Parathyroid adenoma (tissue), 2 donors: ENCODE measurements around the gene TGM3.

Experiments used
- H2AFZ ChIP-seq: fragments of 300-600 bp; sonication (generic); one replicate; pipeline ENCODE4 v1.7.0; 2017; ENCODE audit warnings: antibody characterized with exemption, mild to moderate bottlenecking
- H3K27ac ChIP-seq: fragments of 300-600 bp; sonication (generic); one replicate; pipeline ENCODE4 v1.7.0; 2017
- H3K27me3 ChIP-seq: fragments of 300-600 bp; sonication (generic); one replicate; pipeline ENCODE4 v1.7.0; 2017; ENCODE audit warnings: low read length; ENCODE audit not compliant: control insufficient read depth, insufficient read depth
- H3K36me3 ChIP-seq: fragments of 300-600 bp; sonication (generic); one replicate; pipeline ENCODE4 v1.7.0; 2017; ENCODE audit warnings: low read length; ENCODE audit not compliant: control insufficient read depth, insufficient read depth
- H3K4me1 ChIP-seq: fragments of 300-600 bp; sonication (generic); one replicate; pipeline ENCODE4 v1.7.0; 2017; ENCODE audit warnings: control low read depth
- H3K4me2 ChIP-seq: fragments of 300-600 bp; sonication (generic); one replicate; pipeline ENCODE4 v1.7.0; 2017; ENCODE audit warnings: low read length
- H3K4me3 ChIP-seq: fragments of 300-600 bp; sonication (generic); one replicate; pipeline ENCODE4 v1.7.0; 2017; ENCODE audit warnings: low read depth, low read length
- H3K79me2 ChIP-seq: fragments of 300-600 bp; sonication (generic); one replicate; pipeline ENCODE4 v1.7.0; 2017; ENCODE audit warnings: control low read depth
- H3K9ac ChIP-seq: fragments of 300-600 bp; sonication (generic); one replicate; pipeline ENCODE4 v1.7.0; 2017; ENCODE audit warnings: mild to moderate bottlenecking
- H3K9me3 ChIP-seq: fragments of 300-600 bp; sonication (generic); one replicate; pipeline ENCODE4 v1.7.0; 2017; ENCODE audit warnings: low read length; ENCODE audit not compliant: control insufficient read depth
- CTCF ChIP-seq: fragments of 300-600 bp; sonication (generic); IDR thresholded peaks from one replicate; pipeline ENCODE4 v1.7.0; 2017; ENCODE audit warnings: antibody characterized with exemption, mild to moderate bottlenecking
- donor health status: primary hyperparathyroidism.

The TGM3 gene, protein sequence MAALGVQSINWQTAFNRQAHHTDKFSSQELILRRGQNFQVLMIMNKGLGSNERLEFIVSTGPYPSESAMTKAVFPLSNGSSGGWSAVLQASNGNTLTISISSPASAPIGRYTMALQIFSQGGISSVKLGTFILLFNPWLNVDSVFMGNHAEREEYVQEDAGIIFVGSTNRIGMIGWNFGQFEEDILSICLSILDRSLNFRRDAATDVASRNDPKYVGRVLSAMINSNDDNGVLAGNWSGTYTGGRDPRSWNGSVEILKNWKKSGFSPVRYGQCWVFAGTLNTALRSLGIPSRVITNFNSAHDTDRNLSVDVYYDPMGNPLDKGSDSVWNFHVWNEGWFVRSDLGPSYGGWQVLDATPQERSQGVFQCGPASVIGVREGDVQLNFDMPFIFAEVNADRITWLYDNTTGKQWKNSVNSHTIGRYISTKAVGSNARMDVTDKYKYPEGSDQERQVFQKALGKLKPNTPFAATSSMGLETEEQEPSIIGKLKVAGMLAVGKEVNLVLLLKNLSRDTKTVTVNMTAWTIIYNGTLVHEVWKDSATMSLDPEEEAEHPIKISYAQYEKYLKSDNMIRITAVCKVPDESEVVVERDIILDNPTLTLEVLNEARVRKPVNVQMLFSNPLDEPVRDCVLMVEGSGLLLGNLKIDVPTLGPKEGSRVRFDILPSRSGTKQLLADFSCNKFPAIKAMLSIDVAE

DNA sequence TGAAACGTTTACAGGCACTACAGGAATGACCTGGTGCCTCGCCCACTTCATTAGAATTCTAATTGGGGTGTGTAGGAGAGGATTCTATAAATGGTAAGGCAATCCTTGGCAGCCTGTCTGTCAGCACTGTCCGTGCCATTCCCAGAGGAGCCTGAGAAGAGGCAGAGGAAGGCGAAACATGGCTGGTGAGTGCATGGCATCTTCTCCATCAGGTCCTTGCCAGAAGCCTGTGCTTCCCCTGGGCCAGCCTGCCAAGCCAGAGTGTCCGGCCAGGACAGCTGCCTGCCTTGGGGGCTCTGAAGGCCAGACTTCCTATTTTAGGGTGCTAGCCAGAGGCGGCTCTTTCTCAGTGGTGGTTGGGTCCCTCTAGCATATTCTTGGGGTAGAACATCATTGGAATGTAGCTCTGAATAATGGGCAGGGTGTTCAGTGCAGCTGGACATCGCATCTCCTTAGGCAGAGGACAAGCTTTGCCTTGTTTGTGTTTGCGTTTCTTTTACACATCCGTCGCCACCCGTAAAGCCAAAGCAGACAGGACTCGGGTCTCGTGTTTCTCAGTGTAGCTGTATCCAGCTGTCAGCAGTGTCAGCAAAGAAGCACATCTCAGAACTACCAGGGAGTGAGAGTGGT lies at the start of gene TGM3:
TGM3 (plus strand) TSS at position 116 of the 630 bp plus-strand sequence; CDS start at position 179, 63 bp downstream.
- Histone ChIP-seq H2AFZ (no peak within 1 kb of the TSS), H3K27me3 (no peaks in the 10 kb centered on the region), H3K36me3 (no peaks in the 10 kb centered on the region), H3K9me3 (no peaks in the 10 kb centered on the region), H3K4me2 (no peak within 1 kb of the TSS), H3K4me1 (no peaks in the 10 kb centered on the region), H3K27ac (no peak within 1 kb of the TSS), H3K79me2 (no peaks in the 10 kb centered on the region), H3K9ac (no peak within 1 kb of the TSS), H3K4me3 (no peak within 1 kb of the TSS)
- no peak for TF ChIP-seq CTCF

DNA sequence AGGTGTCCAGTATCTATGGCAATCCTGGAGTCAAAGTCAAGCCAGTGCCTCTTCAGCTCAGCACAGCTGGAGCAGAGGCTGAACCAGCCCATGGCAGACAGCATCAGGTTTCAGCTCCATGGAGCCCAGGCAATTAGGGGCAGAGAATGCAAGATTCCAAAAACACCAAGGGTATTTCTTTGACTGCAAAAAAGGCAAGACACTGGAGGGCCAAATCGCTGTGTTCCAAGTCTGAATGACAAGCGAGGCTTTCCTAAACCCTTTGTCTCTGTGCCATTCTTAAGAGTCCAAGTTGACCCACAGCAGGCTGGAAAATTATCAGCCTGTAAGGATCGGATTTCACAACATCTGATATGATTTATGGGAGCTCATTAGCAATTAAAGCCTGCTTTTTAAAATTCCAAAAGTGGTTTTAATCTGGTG lies 49.7 kb upstream of the TGM3 start:
- no peak overlapping the region for H3K4me3 ChIP-seq
- no peaks in the 10 kb centered on the region for H3K4me1 ChIP-seq
- H3K36me3 ChIP-seq: no peaks in the 10 kb centered on the region
- no peaks in the 10 kb centered on the region for H3K27me3 ChIP-seq
- H3K27ac ChIP-seq: no peak overlapping the region
- no peak overlapping the region for H3K9ac ChIP-seq
- TF ChIP-seq CTCF: no peak
- H3K9me3 ChIP-seq: no peaks in the 10 kb centered on the region
- H3K79me2 ChIP-seq: no peaks in the 10 kb centered on the region
- no peak overlapping the region for H2AFZ ChIP-seq
- no peak overlapping the region for H3K4me2 ChIP-seq

DNA sequence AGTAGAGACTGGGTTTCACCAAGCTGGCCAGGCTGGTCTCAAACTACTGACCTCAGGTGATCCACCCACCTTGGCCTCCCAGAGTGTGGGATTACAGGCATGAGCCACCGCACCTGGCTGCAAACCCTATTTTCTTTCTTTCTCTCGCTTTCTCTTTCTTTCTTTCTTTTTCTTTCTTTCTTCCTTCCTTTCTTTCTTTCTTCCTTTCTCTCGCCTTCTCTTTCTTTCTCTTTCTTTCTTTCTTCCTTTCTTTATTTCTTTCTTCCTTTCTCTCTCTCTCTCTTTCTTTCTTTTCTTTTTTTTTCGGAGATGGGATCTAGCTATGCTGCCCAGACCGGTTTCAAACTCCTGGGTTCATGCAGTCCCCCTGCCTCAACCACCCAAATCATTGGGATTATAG lies 47.0 kb upstream of the TGM3 start:
- Histone ChIP-seq H2AFZ (no peak overlapping the region), H3K9me3 (no peaks in the 10 kb centered on the region), H3K79me2 (no peaks in the 10 kb centered on the region), H3K4me1 (no peaks in the 10 kb centered on the region), H3K27ac (no peak overlapping the region), H3K27me3 (no peaks in the 10 kb centered on the region), H3K4me3 (no peak overlapping the region), H3K9ac (no peak overlapping the region), H3K36me3 (no peaks in the 10 kb centered on the region), H3K4me2 (no peak overlapping the region)
- TF ChIP-seq CTCF: no peak

DNA sequence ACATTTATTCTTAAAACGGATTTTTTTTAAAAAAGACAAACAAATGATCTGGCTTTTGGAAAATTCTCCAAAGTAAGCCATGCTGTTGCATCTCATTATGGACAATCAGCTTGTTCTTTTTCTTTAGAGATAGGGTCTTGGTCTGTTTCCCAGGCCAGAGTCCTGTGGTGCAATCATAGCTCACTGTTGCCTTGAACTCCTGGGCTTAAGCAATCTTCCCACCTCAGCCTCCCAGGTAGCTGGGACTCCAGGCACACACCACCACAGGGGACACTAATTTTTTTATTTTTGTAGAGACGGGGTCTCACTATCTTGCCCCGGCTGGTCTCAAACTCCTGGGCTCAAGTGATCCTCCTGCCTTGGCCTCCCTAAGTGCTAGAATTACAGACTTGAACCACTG lies 45.9 kb upstream of the TGM3 start:
- Histone ChIP-seq H3K79me2 (no peaks in the 10 kb centered on the region), H3K27ac (no peak overlapping the region), H3K36me3 (no peaks in the 10 kb centered on the region), H3K9ac (no peak overlapping the region), H3K4me2 (no peak overlapping the region), H2AFZ (no peak overlapping the region), H3K4me3 (no peak overlapping the region), H3K27me3 (no peaks in the 10 kb centered on the region), H3K4me1 (no peaks in the 10 kb centered on the region), H3K9me3 (no peaks in the 10 kb centered on the region)
- TF ChIP-seq CTCF: no peak
